Fibroblast of peridontal ligament (primary cell): ENCODE data around the gene MTMR8.
"Not testable (repeated sequence)": the region's sequence is repeated elsewhere in the genome, so short reads cannot be mapped to it uniquely, and the experiment has no call there.

ENCODE experiments used
- DNase-seq: peaks from one replicate; pipeline ENCODE4 v3.0.0-alpha.2; 2010; ENCODE audit errors: extremely low read depth

The MTMR8 gene

DNA sequence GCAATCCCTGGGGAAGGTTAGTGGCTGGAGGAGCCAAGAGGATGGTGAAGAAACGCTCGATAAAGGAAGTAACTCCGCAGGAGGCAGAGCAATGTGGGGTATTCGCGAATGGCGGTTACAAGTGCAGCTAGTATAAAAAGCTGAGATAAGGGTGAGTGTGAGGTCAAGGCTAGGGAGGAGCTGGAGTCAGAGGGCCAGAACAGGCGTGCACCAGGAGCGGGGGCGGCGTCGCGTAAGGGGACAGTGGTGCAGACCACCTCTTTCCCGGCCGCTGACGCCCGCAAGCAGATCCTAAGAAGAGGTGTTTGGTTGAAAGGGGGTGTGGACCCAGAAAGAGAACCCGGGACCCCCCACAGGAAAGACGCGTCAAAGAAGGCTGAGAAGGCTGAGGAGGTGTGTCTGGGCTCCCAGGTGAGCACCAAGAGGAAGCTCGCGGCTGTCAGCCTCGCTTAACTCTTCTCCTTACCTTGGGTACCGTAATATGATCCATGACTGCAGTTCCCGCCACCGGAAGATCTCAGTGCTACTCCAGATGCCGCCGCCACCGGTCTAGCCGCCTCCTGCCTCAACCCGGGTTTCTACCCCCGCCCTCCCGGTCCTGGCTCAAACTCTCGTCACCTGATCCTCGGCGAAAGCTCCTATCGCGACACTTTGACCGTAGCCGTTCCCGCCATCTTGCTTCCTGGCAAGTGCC lies at the start of gene MTMR8:
TSS of gene MTMR8 (minus strand) at position 579 of the 694 bp plus-strand sequence. CDS start at position 490, 89 bp downstream.
- no peak for DNase-seq

DNA sequence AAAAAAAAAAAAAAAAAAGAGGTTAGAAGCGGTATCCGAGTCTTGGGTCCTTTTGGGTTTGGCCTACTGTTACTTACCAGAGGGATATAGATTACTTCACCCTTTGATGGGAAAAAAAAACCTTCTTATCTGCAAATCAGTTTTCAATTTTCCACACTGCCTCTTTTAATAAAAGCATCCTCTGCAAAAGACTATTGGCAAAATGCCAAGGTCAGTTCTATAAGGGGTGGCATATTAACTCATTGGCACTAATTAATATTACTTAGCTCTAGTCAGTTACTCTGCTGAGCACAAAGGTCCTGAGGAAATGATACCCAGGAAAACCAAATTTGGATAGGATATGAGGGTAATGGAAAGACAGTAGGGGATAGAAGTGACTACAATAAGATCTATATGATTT lies 44.3 kb upstream of the MTMR8 start:
- DNase-seq, result no peak

DNA sequence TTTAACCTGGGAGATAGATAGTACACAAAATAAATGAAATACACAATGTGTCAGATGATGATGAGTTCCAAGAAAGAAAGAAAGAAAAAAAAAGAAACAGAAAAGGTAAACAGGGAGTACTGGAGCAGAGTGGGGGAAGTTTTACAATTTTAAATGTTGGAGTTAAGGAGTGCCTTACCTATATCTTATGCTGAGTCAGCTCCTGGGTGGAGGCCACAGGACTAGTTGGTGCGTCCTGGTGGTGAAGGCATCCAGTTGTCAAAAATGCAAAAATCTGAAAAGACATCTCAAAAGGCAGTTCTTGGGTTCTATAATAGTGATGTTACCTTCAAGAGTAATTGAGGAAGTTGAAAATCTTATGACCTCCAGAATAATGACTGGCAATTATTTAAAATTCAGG lies 42.4 kb upstream of the MTMR8 start:
- DNase-seq, result no peak

DNA sequence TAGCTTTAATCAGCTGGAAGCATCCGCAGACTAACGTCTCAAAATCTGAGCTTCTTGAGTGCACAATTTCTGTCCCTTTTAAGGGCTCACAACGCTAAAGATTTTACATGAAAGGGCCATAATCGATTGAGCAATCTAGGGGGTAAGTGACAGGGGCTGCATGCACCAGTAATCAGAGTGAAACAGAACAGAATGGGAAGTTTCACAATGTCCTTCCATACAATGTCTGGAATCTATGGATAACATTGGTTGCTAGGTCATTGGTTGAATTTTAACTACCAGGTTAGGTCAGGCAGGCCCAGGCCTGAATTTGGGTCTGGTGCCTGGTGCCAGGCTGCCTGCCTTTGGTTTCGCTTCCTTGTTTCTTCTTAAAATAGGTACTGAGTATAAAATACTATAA lies 42.0 kb upstream of the MTMR8 start:
- no peak for DNase-seq

DNA sequence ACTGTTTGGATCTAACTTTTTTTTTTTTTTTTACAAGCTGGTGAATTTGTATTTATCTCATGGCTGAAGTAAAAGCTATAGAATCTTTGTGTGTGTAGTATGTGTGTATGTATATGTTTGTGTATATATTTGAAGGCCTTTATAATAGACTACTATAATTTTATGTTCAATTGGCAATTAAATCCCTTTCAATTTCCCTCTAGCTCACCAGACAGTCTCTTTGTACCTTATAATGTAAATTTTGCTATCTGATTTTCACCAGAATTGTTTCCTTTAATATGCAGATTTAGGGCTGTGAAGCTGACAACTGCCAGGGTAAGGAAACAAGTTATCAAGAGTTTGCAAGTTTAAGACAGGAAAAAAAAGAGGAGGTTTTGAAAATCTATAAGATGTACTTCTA lies 33.1 kb upstream of the MTMR8 start:
- no peak for DNase-seq

DNA sequence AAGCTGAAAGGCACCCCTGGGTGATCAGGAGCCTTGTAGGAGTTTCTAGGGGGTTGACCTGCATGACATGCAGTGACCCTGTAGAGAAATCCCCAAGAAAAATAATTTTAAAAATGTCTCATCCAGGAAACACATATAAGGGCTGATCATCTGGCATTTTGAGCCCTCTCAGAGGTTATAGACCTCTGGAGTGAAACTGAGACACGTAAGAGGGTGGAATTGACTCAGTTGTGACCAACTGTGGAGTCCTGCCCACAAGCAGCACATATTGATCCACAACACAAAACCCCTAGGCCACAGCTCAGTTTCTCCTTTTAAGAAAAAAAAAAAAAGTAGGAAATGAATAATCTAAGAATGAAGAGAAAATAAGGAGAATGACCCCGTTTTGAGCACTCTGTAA lies 32.5 kb upstream of the MTMR8 start:
- DNase-seq, result no peak

DNA sequence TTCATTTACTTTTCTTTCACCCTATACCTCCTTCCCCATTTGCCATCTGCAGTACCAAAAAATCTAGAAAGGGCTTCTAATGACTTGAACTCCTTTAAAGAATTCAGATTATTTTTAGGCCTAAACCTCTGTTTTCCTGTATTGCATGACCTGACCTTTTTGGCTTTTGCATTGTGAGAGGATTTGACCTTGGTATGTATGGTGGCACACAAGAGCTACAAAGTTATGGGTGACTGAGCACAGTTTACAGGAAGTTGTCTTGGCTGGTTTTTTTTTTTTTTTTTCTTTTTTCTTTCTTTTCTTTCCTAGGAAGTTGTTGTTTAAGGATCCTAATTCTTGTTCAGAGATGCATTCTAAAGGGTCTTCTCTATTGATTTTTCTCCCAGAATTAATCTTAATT lies 32.0 kb upstream of the MTMR8 start:
- no peak for DNase-seq

DNA sequence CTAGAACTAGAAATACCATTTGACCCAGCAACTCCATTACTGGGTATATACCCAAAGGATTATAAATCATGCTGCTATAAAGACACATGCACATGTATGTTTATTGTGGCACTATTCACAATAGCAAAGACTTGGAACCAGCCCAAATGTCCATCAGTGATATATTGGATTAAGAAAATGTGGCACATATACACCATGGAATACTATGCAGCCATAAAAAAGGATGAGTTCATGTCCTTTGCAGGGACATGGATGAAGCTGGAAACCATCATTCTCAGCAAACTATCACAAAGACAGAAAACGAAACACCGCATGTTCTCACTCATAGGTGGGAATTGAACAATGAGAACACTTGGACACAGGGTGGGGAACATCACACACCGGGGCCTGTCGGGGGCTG lies 14.5 kb upstream of the MTMR8 start:
- DNase-seq, result not testable (repeated sequence)

DNA sequence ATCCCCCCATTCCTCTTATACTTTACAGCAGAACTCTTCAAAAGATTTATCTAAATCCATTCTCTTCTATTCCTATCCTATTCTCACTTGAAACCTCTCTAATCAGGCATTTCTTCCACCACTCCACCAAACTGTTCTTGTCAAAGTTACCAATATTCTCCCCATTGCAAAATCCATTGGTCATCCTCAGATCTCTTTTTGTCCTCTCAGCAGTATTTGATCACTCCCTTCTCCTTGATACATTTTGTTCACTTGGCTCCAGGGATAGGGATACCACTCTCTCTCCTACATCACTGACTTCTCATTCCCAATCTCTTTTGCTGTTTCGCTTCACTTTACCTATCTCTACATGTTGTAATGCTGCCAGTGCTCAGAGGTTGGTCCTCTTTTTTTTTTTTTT lies 2.8 kb upstream of the MTMR8 start:
- DNase-seq, result no peak

DNA sequence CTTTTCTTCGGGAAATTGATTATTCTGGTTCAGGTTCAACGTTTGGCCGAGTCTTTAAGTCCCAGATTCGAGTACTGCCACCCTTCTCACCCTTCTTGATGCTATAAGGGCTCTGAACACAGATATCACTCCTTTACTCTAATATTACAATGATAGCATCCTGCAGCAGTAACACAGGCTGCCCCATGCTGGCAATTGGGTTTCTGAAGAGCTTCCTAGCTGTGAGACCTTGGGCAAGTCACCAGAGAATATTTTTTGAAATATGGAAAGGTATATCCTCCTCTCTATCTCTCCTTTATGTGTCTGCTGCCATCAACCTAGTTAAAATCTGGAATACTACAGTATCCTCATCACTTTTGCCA lies 297 bp upstream of the MTMR8 start:
- no peak for DNase-seq

DNA sequence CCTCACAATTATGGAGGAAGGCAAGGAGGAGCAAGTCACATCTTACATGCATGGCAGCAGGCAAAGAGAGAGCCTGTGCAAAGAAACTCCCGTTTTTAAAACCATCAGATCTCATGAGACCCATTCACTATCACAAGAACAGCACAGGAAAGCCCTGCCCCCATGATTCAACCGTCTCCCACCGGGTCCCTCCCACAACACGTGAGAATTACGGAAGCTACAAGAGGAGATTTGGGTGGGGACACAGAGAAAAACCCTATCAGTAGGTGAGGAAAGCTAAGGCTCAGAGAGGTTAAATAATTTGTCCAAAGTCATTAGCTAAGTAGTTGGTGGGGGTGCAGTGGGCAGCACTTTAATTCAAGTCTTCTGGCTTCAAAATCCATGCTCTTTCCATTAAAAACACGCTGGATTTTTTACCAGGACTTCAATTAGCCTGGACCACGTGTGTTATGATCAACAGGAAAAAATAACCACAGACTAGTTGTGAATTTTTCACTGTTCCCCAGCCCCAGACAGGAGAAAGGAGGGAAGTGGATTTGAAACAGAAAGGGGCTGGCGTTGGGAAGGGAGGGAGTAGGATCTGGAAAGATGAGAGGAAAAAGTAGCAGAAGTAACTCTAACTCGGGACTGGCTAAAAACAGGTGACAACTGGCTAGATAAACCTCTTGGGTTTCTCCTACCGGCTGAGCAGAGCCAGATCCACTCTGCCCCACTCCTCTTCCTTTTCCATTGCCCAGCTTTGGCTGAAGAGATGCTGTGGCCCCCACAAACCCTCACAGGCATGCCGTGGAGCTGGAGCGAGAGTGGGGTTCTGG lies 986 bp downstream of the MTMR8 start:
- no peak for DNase-seq

DNA sequence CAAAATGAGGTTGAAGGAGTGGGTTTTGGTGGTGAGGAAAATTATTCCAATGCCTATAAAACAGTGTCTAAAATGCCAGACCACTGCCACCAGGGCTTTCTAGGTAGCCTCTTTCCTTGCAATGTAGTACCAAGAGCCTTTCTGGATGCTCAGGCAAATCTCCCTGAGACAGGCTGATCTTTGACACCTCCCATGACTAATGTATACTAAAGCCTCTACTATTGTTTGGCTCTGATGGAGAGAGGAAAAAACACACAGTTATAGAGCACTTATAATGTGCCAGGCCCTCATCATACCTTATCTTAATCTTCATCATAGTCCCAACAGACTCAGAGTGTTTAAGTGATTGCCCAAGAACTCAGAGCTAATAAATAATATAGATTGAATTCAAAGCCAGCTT lies 5.8 kb downstream of the MTMR8 start:
- no peak for DNase-seq

DNA sequence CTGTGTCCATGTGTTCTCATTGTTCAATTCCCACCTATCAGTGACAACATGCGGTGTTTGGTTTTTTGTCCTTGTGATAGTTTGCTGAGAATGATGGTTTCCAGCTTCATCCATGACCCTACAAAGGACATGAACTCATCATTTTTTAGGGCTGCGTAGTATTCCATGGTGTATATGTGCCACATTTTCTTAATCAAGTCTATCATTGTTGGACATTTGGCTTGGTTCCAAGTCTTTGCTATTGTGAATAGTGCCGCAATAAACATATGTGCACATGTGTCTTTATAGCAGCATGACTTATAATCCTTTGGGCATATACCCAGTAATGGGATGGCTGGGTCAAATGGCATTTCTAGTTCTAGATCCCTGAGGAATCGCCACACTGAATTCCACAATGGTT lies 14.5 kb downstream of the MTMR8 start:
- not testable (repeated sequence) for DNase-seq

DNA sequence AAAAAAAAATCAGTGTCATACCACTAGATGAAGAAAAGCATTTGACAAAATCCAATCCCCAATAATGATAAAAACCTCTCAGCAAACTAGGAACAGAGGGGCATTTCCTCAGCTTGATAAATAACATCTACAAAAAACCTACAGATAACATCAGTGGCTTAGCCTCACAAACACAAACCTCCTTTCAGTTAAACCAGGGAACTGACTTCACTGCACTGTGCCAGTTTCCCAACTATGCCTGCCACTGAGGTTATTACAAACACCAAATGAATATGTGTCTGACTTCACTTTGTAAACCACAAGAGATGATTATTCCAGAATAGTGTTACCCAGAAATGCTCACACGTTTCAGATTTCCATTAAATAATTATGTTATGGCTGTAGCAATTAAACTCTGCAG lies 15.3 kb downstream of the MTMR8 start:
- no peak for DNase-seq

DNA sequence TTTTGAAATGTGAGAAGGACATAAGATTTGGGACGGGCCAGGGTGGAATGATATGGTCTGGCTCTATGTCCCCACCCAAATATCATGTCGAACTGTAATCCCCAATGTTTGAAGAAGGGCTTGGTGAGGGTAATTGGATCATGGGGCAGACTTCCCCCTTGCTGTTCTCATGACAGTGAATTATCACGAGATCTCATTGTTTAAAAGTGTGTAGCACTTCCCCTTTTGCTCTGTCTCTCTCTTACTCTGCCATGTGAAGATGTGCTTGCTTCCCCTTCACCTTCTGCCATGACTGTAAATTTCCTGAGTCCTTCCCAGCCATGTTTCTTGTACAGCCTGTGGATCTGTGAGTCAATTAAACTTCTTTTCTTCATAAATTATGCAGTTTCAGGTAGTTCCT lies 17.5 kb downstream of the MTMR8 start:
- no peak for DNase-seq

DNA sequence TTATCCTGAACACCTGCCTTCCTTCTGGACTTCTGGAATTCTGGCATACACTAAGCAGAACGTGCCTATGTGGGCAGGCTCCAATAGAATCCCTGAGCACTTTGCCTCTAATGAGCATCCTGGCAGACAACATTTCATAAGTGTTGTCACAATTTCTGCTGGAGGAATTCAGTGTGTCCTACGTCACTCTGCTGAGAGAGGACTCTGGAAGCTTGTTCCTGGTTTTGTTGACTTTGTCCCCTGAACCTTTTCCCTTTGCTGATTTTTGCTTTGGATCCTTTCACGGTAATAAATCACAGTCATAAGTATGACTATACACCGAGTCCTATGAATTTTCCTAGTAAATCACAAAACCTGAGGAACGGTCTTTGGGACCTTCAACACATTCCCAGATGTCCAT lies 43.2 kb downstream of the MTMR8 start:
- no peak for DNase-seq

DNA sequence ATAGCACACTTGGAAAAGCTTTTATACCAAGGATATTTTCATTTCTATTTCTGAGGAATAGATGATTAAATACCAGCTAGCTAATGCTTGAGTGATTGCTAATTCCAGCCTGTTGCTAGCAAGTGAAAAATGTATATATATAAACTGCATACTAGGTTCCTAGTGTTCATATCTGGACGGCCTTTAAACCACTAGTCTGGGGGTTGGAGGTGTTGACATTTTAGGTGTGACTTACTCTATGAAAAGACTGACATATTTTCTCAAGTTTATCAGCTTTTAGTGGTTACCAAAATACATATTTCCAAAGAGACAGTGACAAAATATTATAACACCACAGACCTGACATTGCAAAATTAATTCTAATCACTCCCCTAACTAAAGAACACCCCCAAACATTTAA lies 44.7 kb downstream of the MTMR8 start:
- no peak for DNase-seq

DNA sequence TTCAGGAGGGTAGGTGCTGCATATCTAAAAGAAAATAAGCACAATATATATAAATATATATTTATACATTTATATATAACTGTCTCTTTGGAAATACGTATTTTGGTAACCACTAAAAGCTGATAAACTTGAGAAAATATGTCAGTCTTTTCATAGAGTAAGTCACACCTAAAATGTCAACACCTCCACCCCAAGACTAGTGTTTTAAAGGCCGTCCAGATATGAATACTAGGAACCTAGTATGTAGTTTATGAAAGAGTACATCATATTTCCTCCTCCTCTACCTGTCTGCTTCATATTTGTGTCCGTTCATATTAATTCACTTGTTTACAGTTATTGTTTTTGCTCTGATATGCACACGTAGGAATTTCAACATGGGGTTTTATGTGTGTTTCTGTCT lies 45.2 kb downstream of the MTMR8 start:
- no peak for DNase-seq

DNA sequence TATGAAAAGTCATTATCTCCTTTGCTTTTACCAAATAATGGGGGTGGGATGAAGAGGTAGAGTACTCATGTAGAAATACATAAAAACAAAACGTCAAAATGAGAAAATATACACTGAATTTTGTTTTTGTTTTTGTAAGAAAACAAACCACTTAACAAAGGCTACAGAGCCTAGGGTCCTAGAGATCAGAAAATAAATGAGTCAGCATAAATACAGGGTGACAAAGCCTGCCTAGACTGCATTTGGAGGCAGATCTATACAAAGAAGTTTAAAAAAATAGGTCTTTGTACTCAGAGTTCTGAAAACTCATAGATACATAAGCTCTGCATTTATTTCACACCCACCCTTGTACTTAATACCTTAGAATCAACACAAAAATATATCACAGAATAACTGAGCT lies 52.4 kb downstream of the MTMR8 start:
- DNase-seq, result no peak

DNA sequence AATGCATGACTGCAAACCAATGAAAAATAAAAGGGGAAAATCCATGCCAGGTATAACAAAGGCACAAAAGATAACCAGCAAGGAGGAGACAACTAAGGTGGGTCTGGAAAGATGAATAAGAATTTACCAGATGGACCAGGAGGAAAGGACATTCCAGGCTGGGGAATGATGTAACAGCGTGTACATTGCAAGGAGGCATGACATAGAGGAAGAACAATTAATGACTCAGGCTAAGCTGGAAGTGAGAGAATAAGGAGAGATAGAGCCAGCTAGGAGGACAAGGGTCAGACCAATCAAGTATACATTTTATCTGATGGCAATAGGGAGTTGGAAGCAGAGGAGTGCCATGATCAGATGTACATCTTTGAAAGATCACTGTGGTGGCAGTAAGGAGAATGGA lies 57.0 kb downstream of the MTMR8 start:
- DNase-seq, result no peak

DNA sequence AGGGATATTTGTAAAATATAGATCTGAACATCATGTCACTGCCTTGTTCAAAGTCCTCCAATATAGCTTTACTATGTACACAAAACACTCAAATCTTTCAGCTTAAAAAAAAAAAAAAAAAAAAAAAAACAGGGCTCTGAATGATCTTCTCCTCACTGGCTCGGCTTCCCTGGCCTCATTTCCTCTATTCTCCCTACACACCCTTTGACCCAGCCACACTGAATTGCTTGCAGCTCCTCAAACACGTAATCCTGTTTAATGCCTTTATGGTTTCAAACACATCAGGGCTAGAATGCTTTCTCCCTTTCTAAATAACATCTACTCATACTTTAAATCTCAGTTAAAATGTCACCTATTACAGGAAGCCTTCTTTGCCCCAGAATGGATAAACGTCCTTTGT lies 60.8 kb downstream of the MTMR8 start:
- no peak for DNase-seq

DNA sequence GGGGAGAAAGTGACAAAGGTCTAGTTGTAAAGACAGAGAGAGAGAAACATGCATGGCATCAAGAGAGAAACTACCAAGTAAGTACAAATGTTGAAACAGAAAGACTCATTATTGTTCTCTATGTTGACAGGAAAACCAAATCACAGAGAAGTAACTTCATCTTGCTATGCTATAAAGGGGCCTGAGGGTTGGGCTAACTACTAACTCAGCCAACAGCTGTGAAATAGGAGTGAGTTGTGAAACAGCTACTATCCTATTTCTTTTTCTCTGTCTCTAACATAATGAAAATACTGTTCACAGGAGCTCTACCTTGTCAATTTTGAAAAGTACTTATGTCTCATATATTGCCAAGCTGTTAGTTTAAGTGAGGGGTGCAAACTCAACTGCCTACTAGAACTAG lies 65.0 kb downstream of the MTMR8 start:
- DNase-seq, result no peak

DNA sequence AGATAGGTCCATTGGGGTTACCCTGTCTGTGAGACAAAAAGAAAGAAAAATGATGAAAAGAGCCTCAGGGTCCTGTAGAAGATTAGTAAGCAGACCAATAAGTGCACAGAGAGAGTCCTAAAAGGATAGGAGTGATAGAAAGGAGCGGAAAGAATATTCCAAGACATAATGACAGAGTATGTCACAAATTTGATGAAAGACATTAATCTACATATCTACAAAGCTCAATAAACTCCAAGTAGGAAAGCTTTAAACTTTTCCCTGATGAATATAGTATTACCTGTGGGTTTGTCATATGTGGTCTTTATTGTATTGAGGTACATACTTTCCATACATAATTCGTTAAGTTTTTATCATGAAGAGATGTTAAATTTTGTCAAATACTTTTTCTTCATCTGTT lies 73.7 kb downstream of the MTMR8 start:
- DNase-seq, result no peak

DNA sequence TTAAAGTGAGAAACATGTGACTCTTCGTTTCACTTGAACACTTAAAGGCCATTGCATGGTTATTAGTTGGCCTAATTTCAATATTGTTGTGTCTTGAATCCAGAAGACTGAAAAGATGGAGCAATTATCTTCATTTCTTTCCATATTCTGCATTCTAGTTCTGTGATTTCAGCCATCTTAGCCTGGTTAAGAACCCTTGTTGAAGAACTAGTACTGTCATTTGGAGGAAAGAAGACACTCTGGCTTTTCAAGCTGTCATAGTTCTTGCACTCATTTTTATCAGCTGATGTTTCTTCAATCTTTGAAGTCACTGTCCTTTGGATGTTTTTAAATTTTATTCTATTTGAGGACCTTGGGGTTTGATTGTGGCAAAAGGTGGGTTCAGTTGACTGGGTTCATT lies 81.6 kb downstream of the MTMR8 start:
- DNase-seq, result no peak
